Prostate gland (tissue), 2 donors: ENCODE data around the gene ITPKB. TPM values are rescaled to one million over a fixed set of nuclear protein-coding genes. Genes with fewer than 3 reads are reported as not detected.

ENCODE experiments used
- DNase-seq: peaks from one replicate; pipeline ENCODE4 v3.0.0-alpha.2; 2019; ENCODE audit warnings: low spot score
- H3K27ac ChIP-seq, 2 donors: fragments of 200-600 bp; sonication (generic); 2 replicates each; pipeline ENCODE4 v1.5.1; 2017 to 2019
- H3K27me3 ChIP-seq: fragments of 200-600 bp; sonication (generic); replicated peaks from 2 replicates; pipeline ENCODE4 v1.5.1; 2019; ENCODE audit not compliant: insufficient read depth
- H3K36me3 ChIP-seq, 2 donors: fragments of 200-600 bp; sonication (generic); 1 replicate in 1 of 2; 2 replicates in 1 of 2; pipeline versions ENCODE4 v1.5.1 to v1.8.1; 2017 to 2019
- H3K4me1 ChIP-seq: fragments of 200-600 bp; sonication (generic); replicated peaks from 2 replicates; pipeline ENCODE4 v1.5.1; 2019
- H3K4me3 ChIP-seq, 2 donors: fragments of 200-600 bp; sonication (generic); 2 replicates each; pipeline ENCODE4 v1.5.1; 2017 to 2019
- H3K9me3 ChIP-seq: fragments of 200-600 bp; sonication (generic); 2 replicates; pipeline ENCODE4 v1.5.1; 2017
- CTCF ChIP-seq, 4 experiments: fragments of 200-600 bp in 2 of 4; fragments of 450-650 bp in 2 of 4; sonication (generic) in 2 of 4; IDR thresholded peaks; 1 replicate in 3 of 4; 2 replicates in 1 of 4; pipeline ENCODE4 v1.5.1; 2016 to 2019; ENCODE audit warnings: antibody characterized with exemption in 4 of 4, mild to moderate bottlenecking in 2 of 4, moderate library complexity in 2 of 4
- POLR2A ChIP-seq: fragments of 450-650 bp; IDR thresholded peaks from one replicate; pipeline ENCODE4 v1.6.1; 2016; ENCODE audit warnings: antibody characterized with exemption, mild to moderate bottlenecking
- POLR2AphosphoS5 ChIP-seq: sonication (generic); formaldehyde crosslinking; IDR thresholded peaks from one replicate; pipeline ENCODE4 v1.6.1; 2017; ENCODE audit warnings: antibody characterized with exemption
- WGBS: methylation state at CpG from one replicate; pipeline ENCODE4 v1.1.5; 2018; 5-methylcytosine and 5-hydroxymethylcytosine counted together
- intact Hi-C: fragments of 100-400 bp; cut with DNase I; formaldehyde crosslinking; loops from one replicate; pipeline ENCODE4 v1.14.2; 2022
- total RNA-seq, 2 donors: library from RNA; depleted of rRNA; stranded (reverse); fragments of >200 nt; gene quantifications; one replicate each; pipeline ENCODE4 v1.1.0, GENCODE V29; 2016

Gene ITPKB
- total RNA-seq, 2 donors from 2014 or later, result 47.5 to 49.2 TPM

GRCh38 chr1:226637147-226637935 is 101.7 kb downstream of the ITPKB start:
- WGBS, result 73% methylated on average over 29 of the region's 29 CpGs
- no peak overlapping the region for H3K4me3 ChIP-seq

GRCh38 chr1:226636847-226637096 is 102.3 kb downstream of the ITPKB start:
- peaks cover 18% of the 10 kb centered on the region for H3K4me1 ChIP-seq
- intact Hi-C loops, result loop anchor here (5.0 to 10.0 kb wide), 2 partner anchors 212 to 801 kb away; no protein-coding TSS in a partner anchor
- H3K4me3 ChIP-seq, result no peak overlapping the region
- H3K27ac ChIP-seq, result no peak overlapping the region
- no peak for DNase-seq
- H3K27me3 ChIP-seq, result no peaks in the 10 kb centered on the region
- peaks cover 0 to 2% of the 10 kb centered on the region in 2 donors for H3K36me3 ChIP-seq
- no peak for TF ChIP-seq POLR2A
- no peak for TF ChIP-seq CTCF (IDR thresholded peaks at IDR 0.05)
- no peak for TF ChIP-seq POLR2AphosphoS5
- H3K9me3 ChIP-seq, result no peaks in the 10 kb centered on the region
- WGBS, result 94% methylated on average over 1 of the region's 1 CpG

More at GRCh38 chr1:226637147-226637935, 101.7 kb downstream of the ITPKB start:
- Histone ChIP-seq H3K27ac (peak overlapping the region; percentile 60 to 61), H3K9me3 (no peaks in the 10 kb centered on the region), H3K4me1 (peaks cover 18% of the 10 kb centered on the region), H3K36me3 (peaks cover 0 to 2% of the 10 kb centered on the region in 2 donors), H3K27me3 (no peaks in the 10 kb centered on the region)
- no peak for DNase-seq
- TF ChIP-seq CTCF (IDR thresholded peaks at IDR 0.05), result peak in 3 of 4 experiments; percentile 22 to 35 (median 29)
- TF ChIP-seq POLR2AphosphoS5, result no peak
- TF ChIP-seq POLR2A, result no peak
- intact Hi-C loops, result loop anchor here (5.0 to 10.0 kb wide), 2 partner anchors 213 to 800 kb away; no protein-coding TSS in a partner anchor

GRCh38 chr1:226635456-226635941 is 103.6 kb downstream of the ITPKB start:
- WGBS, result 80% methylated on average over 10 of the region's 11 CpGs
- Histone ChIP-seq H3K4me3 (no peak overlapping the region), H3K27me3 (no peaks in the 10 kb centered on the region), H3K4me1 (peaks cover 18% of the 10 kb centered on the region), H3K9me3 (no peaks in the 10 kb centered on the region), H3K36me3 (peaks cover 0 to 2% of the 10 kb centered on the region in 2 donors), H3K27ac (no peak overlapping the region)
- TF ChIP-seq POLR2A (no peak), POLR2AphosphoS5 (no peak), CTCF (IDR thresholded peaks at IDR 0.05) (no peak)
- intact Hi-C loops, result loop anchor here (5.0 to 10.0 kb wide), 2 partner anchors 211 to 802 kb away; no protein-coding TSS in a partner anchor
- DNase-seq, result no peak

- Histone ChIP-seq H3K27ac (peak overlapping the region in 1 of 2 donors; percentile 47), H3K9me3 (no peaks in the 10 kb centered on the region), H3K27me3 (no peaks in the 10 kb centered on the region), H3K36me3 (peaks cover 0 to 2% of the 10 kb centered on the region in 2 donors), H3K4me1 (peaks cover 18% of the 10 kb centered on the region), H3K4me3 (no peak overlapping the region)
- intact Hi-C loops, result loop anchor here (5.0 to 10.0 kb wide), 3 partner anchors 103 to 803 kb away; partner anchors contain the start of gene ITPKB
- TF ChIP-seq CTCF (IDR thresholded peaks at IDR 0.05) (no peak), POLR2A (no peak), POLR2AphosphoS5 (no peak)
- 83% methylated on average over 22 of the region's 22 CpGs for WGBS
- no peak for DNase-seq
These were observed 104.4 kb downstream of the ITPKB start for GRCh38 chr1:226634611-226635246.
